T-helper 17 cell (primary cell): Measurements from ENCODE around the gene DDO. TPM values are rescaled to one million over a fixed set of nuclear protein-coding genes. Genes with fewer than 3 reads are reported as not detected.
"Not testable (repeated sequence)": the region's sequence is repeated elsewhere in the genome, so short reads cannot be mapped to it uniquely, and the experiment has no call there.

Experiments used
- ATAC-seq: fragments of 150-1000 bp; cut with Tn5 transposase; 2 replicates; pipeline ENCODE4 v1.10.0; 2021; ENCODE audit warnings: mild to moderate bottlenecking, moderate library complexity
- DNase-seq, 3 donors: peaks; one replicate each; pipeline versions ENCODE4 v3.0.0 to v3.0.0-alpha.2; 2020 to 2021
- H3K9me3 ChIP-seq: one replicate; pipeline ENCODE4 v1.7.0; 2013; ENCODE audit warnings: low read length, mild to moderate bottlenecking; ENCODE audit not compliant: control insufficient read depth, poor library complexity, severe bottlenecking
- H3K27ac Mint-ChIP-seq: one replicate; pipeline ENCODE4 v1.8.0; 2022; ENCODE audit warnings: mild to moderate bottlenecking, moderate library complexity, mixed read lengths
- H3K27me3 Mint-ChIP-seq: one replicate; pipeline ENCODE4 v1.8.0; 2022; ENCODE audit warnings: mixed read lengths
- H3K36me3 Mint-ChIP-seq: one replicate; pipeline ENCODE4 v1.8.0; 2022; ENCODE audit warnings: low read depth, mixed read lengths
- H3K4me1 Mint-ChIP-seq: one replicate; pipeline ENCODE4 v1.8.0; 2022; ENCODE audit warnings: mild to moderate bottlenecking, mixed read lengths
- H3K4me3 Mint-ChIP-seq: one replicate; pipeline ENCODE4 v1.8.0; 2022; ENCODE audit warnings: mild to moderate bottlenecking, moderate library complexity, mixed read lengths
- total RNA-seq, 4 donors: library from RNA in 2 of 4; stranded (reverse) in 2 of 4; gene quantifications; one replicate each; pipeline ENCODE4 v1.2.3 and lab custom pipeline; 2022 to 2026

DDO gene
- total RNA-seq (under 1 TPM; 0.12 to 0.21 TPM), total RNA-seq (lab: John Stamatoyannopoulos, UW) (0 reads per million in 2 donors)

- DNase-seq: no peak
- Mint-ChIP-seq H3K27me3 (peaks cover 50% of the 10 kb centered on the region), H3K36me3 (no peaks in the 10 kb centered on the region), H3K4me1 (peaks cover 10% of the 10 kb centered on the region), H3K4me3 (no peak within 1 kb of the TSS), H3K27ac (no peak within 1 kb of the TSS)
- H3K9me3 ChIP-seq: no peaks in the 10 kb centered on the region
- peak; percentile 28 for ATAC-seq
Observed at GRCh38 chr6:110415086-110415916, at the start of gene DDO. DDO (minus strand) TSS chr6:110415575; CDS start chr6:110413462, 2,113 bp downstream.

GRCh38 chr6:110462884-110463481 lies 47.6 kb upstream of the DDO start:
- ATAC-seq (no peak), DNase-seq (no peak)
- Mint-ChIP-seq H3K27ac (no peak overlapping the region), H3K4me1 (no peaks in the 10 kb centered on the region), H3K27me3 (peaks cover 6% of the 10 kb centered on the region), H3K4me3 (no peak overlapping the region), H3K36me3 (no peaks in the 10 kb centered on the region)
- H3K9me3 ChIP-seq: no peaks in the 10 kb centered on the region

- H3K36me3 Mint-ChIP-seq: peaks cover 3% of the 10 kb centered on the region
- H3K9me3 ChIP-seq: no peaks in the 10 kb centered on the region
- ATAC-seq (no peak), DNase-seq (no peak)
- H3K4me3 Mint-ChIP-seq: no peak overlapping the region
- H3K27ac Mint-ChIP-seq: no peak overlapping the region
- H3K4me1 Mint-ChIP-seq: no peaks in the 10 kb centered on the region
- H3K27me3 Mint-ChIP-seq: peaks cover 15% of the 10 kb centered on the region
Observed at GRCh38 chr6:110461376-110461775, 46.0 kb upstream of the DDO start.

GRCh38 chr6:110459137-110459536 lies 43.8 kb upstream of the DDO start:
- no peak overlapping the region for H3K27ac Mint-ChIP-seq
- ATAC-seq: no peak
- peaks cover 24% of the 10 kb centered on the region for H3K27me3 Mint-ChIP-seq
- no peak overlapping the region for H3K4me3 Mint-ChIP-seq
- DNase-seq: no peak
- H3K9me3 ChIP-seq: no peaks in the 10 kb centered on the region
- no peaks in the 10 kb centered on the region for H3K4me1 Mint-ChIP-seq
- H3K36me3 Mint-ChIP-seq: peaks cover 3% of the 10 kb centered on the region

GRCh38 chr6:110458476-110458875 lies 43.1 kb upstream of the DDO start:
- Mint-ChIP-seq H3K4me1 (no peaks in the 10 kb centered on the region), H3K27ac (no peak overlapping the region), H3K4me3 (no peak overlapping the region), H3K27me3 (peaks cover 31% of the 10 kb centered on the region), H3K36me3 (peaks cover 3% of the 10 kb centered on the region)
- no peak for DNase-seq
- H3K9me3 ChIP-seq: no peaks in the 10 kb centered on the region
- no peak for ATAC-seq

- not testable (repeated sequence) for ATAC-seq, H3K36me3 Mint-ChIP-seq, H3K27ac Mint-ChIP-seq, H3K4me1 Mint-ChIP-seq, DNase-seq, H3K4me3 Mint-ChIP-seq, H3K9me3 ChIP-seq
- H3K27me3 Mint-ChIP-seq: peaks cover 39% of the 10 kb centered on the region
Observed at GRCh38 chr6:110457567-110458175, 42.3 kb upstream of the DDO start.

- Mint-ChIP-seq H3K27ac (no peak overlapping the region), H3K27me3 (peaks cover 47% of the 10 kb centered on the region), H3K4me3 (no peak overlapping the region), H3K36me3 (peaks cover 3% of the 10 kb centered on the region), H3K4me1 (no peaks in the 10 kb centered on the region)
- no peak for ATAC-seq
- H3K9me3 ChIP-seq: no peaks in the 10 kb centered on the region
- DNase-seq: no peak
Observed at GRCh38 chr6:110456694-110457093, 41.3 kb upstream of the DDO start.

- no peaks in the 10 kb centered on the region for H3K9me3 ChIP-seq
- Mint-ChIP-seq H3K27me3 (peaks cover 42% of the 10 kb centered on the region), H3K36me3 (peaks cover 2% of the 10 kb centered on the region), H3K27ac (no peak overlapping the region), H3K4me1 (no peaks in the 10 kb centered on the region), H3K4me3 (no peak overlapping the region)
- ATAC-seq: no peak
- no peak for DNase-seq
Observed at GRCh38 chr6:110449541-110449895, 34.1 kb upstream of the DDO start.

GRCh38 chr6:110448846-110449540 lies 33.6 kb upstream of the DDO start:
- ATAC-seq: no peak
- H3K36me3 Mint-ChIP-seq: peaks cover 2% of the 10 kb centered on the region
- no peaks in the 10 kb centered on the region for H3K9me3 ChIP-seq
- peaks cover 39% of the 10 kb centered on the region for H3K27me3 Mint-ChIP-seq
- no peak overlapping the region for H3K27ac Mint-ChIP-seq
- no peak for DNase-seq
- H3K4me3 Mint-ChIP-seq: no peak overlapping the region
- no peaks in the 10 kb centered on the region for H3K4me1 Mint-ChIP-seq

- no peak overlapping the region for H3K27ac Mint-ChIP-seq
- DNase-seq (no peak), ATAC-seq (no peak)
- H3K4me1 Mint-ChIP-seq: no peaks in the 10 kb centered on the region
- no peak overlapping the region for H3K4me3 Mint-ChIP-seq
- peaks cover 33% of the 10 kb centered on the region for H3K27me3 Mint-ChIP-seq
- H3K36me3 Mint-ChIP-seq: peaks cover 2% of the 10 kb centered on the region
- no peaks in the 10 kb centered on the region for H3K9me3 ChIP-seq
Observed at GRCh38 chr6:110447761-110448160, 32.4 kb upstream of the DDO start.

GRCh38 chr6:110446405-110446804 lies 31.0 kb upstream of the DDO start:
- Mint-ChIP-seq H3K4me3 (no peak overlapping the region), H3K36me3 (peaks cover 2% of the 10 kb centered on the region), H3K4me1 (no peaks in the 10 kb centered on the region), H3K27ac (no peak overlapping the region), H3K27me3 (peaks cover 31% of the 10 kb centered on the region)
- no peaks in the 10 kb centered on the region for H3K9me3 ChIP-seq
- no peak for DNase-seq
- ATAC-seq: no peak

GRCh38 chr6:110440026-110440425 lies 24.7 kb upstream of the DDO start:
- no peaks in the 10 kb centered on the region for H3K4me1 Mint-ChIP-seq
- H3K9me3 ChIP-seq: no peaks in the 10 kb centered on the region
- ATAC-seq (no peak), DNase-seq (no peak)
- H3K4me3 Mint-ChIP-seq: no peak overlapping the region
- H3K36me3 Mint-ChIP-seq: peaks cover 2% of the 10 kb centered on the region
- peaks cover 39% of the 10 kb centered on the region for H3K27me3 Mint-ChIP-seq
- H3K27ac Mint-ChIP-seq: no peak overlapping the region

- peaks cover 35% of the 10 kb centered on the region for H3K27me3 Mint-ChIP-seq
- no peaks in the 10 kb centered on the region for H3K36me3 Mint-ChIP-seq
- no peak for ATAC-seq
- H3K4me3 Mint-ChIP-seq: no peak overlapping the region
- H3K9me3 ChIP-seq: no peaks in the 10 kb centered on the region
- no peak for DNase-seq
- H3K4me1 Mint-ChIP-seq: no peaks in the 10 kb centered on the region
- H3K27ac Mint-ChIP-seq: no peak overlapping the region
Observed at GRCh38 chr6:110439356-110439755, 24.0 kb upstream of the DDO start.
